BJ (cell line): ENCODE measurements around the gene CDH11. TPM values are rescaled to one million over a fixed set of nuclear protein-coding genes. Genes with fewer than 3 reads are reported as not detected.

Experiments
- CTCF ChIA-PET: fragments of 350-600 bp; formaldehyde crosslinking; extraction: SDS; loops from one replicate; lab custom pipeline; 2021; ENCODE audit warnings: antibody characterized with exemption, inconsistent platforms; lab: Yijun Ruan, JAX
- POLR2A ChIA-PET: fragments of 300-600 bp; sonication (Branson Sonifier 250); formaldehyde crosslinking; extraction: SDS; loops from one replicate; lab custom pipeline; 2021; ENCODE audit warnings: antibody characterized with exemption; lab: Charles Lee
- DNase-seq: peaks from one replicate; pipeline ENCODE4 v3.0.0-alpha.2; 2011; ENCODE audit warnings: low read depth
- H3K27me3 ChIP-seq: 2 replicates; pipeline ENCODE4 v1.6.0; 2011; ENCODE audit warnings: low read length; ENCODE audit not compliant: control insufficient read depth, insufficient read depth
- H3K36me3 ChIP-seq: 2 replicates; pipeline ENCODE4 v1.5.1; 2011; ENCODE audit warnings: low read length; ENCODE audit not compliant: control insufficient read depth, insufficient read depth
- H3K4me3 ChIP-seq: 2 replicates; pipeline ENCODE4 v1.5.1; 2011; ENCODE audit warnings: low read depth, mild to moderate bottlenecking, control low read depth, low read length
- polyA plus RNA-seq: library from polyadenylated mRNA; depleted of rRNA; stranded (reverse); fragments of >200 nt; gene quantifications from 2 replicates; pipeline ENCODE4 v1.2.3, GENCODE V29; 2011
- TF ChIP-seq, protein P1 (sequence below): IDR thresholded peaks from 2 replicates; pipeline ENCODE4 v1.5.1; 2011; ENCODE audit warnings: low read depth, mild to moderate bottlenecking, control low read depth, inconsistent platforms, low read length, moderate library complexity; ENCODE audit not compliant: insufficient read depth

CDH11 gene
- polyA plus RNA-seq, 1 experiment: 589 TPM

DNA sequence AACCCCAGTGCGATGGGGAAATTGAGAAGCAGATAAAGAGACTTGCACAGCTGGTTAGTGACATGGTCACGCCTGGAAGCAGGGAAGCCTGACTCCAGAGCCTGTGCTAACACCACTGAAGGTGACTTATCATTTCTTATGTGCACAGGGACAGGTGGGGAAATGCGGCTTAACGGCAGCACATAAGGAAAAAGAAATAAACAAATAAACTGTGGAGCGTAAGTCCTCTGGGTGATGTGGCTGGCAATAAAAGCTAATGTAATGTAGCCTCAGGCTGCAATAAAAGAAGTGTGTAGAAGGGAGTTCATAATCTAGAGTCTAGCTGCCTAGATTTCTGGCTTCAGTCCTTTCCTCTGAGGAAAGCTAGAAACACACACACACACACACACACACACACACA is 10.6 kb downstream of the CDH11 start:
- no peak overlapping the region for H3K4me3 ChIP-seq
- POLR2A ChIA-PET: interaction anchor here (0.5 kb wide), 1 partner anchor 241 kb away, joined by 3 read pairs; no protein-coding TSS in a partner anchor
- TF ChIP-seq, protein P1, sequence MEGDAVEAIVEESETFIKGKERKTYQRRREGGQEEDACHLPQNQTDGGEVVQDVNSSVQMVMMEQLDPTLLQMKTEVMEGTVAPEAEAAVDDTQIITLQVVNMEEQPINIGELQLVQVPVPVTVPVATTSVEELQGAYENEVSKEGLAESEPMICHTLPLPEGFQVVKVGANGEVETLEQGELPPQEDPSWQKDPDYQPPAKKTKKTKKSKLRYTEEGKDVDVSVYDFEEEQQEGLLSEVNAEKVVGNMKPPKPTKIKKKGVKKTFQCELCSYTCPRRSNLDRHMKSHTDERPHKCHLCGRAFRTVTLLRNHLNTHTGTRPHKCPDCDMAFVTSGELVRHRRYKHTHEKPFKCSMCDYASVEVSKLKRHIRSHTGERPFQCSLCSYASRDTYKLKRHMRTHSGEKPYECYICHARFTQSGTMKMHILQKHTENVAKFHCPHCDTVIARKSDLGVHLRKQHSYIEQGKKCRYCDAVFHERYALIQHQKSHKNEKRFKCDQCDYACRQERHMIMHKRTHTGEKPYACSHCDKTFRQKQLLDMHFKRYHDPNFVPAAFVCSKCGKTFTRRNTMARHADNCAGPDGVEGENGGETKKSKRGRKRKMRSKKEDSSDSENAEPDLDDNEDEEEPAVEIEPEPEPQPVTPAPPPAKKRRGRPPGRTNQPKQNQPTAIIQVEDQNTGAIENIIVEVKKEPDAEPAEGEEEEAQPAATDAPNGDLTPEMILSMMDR: no peak
- DNase-seq: no peak
- CTCF ChIA-PET: no interaction called here
- H3K27me3 ChIP-seq: no peaks in the 10 kb centered on the region
- H3K36me3 ChIP-seq: peaks cover 11% of the 10 kb centered on the region

DNA sequence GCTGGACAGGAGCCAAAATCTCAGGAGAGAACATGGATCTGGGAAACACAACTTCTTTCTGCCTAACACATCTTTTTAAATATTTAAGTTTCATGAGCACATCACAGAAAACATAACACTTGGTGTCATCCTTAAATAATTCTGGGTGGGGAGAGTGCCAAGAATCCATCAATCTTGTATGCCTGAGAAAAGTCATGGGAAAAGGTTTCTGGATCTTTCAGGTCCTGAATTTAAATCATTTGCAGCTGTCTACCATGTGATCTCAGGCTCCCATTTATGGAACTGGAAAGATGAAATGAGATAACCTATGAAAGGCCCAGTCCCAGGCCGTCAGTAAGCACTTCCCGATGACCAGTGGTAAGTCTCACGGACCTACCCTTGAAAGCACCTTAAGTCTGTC is 15.1 kb downstream of the CDH11 start:
- ChIA-PET CTCF (no interaction called here), POLR2A (interaction anchor here (1.3 kb wide), 1 partner anchor 10 kb away, joined by 3 read pairs; no protein-coding TSS in a partner anchor)
- no peak for DNase-seq
- Histone ChIP-seq H3K4me3 (no peak overlapping the region), H3K27me3 (no peaks in the 10 kb centered on the region), H3K36me3 (peaks cover 6% of the 10 kb centered on the region)
- TF ChIP-seq, protein P1: no peak

DNA sequence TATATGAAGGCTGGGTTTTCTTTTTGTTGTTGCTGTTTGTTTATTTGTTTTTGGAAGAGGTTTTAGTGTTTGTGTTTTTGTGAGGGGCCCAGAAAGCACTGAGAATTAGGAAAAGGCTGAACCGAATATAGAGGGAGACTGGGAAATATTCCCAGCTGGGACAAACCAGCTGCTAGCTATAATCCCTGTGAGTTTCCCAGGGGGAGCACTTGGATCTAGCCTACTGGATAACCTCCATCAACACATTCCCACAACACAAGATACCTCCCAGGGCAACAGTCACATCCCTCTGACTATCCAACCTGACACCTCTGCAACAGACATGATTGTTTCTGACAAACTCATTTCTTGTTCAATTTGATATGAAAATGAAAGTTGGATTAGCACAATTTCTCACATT is 16.7 kb downstream of the CDH11 start:
- TF ChIP-seq, protein P1: no peak
- H3K27me3 ChIP-seq: no peaks in the 10 kb centered on the region
- no peak overlapping the region for H3K4me3 ChIP-seq
- ChIA-PET CTCF (no interaction called here), POLR2A (no interaction called here)
- H3K36me3 ChIP-seq: peaks cover 6% of the 10 kb centered on the region
- no peak for DNase-seq

DNA sequence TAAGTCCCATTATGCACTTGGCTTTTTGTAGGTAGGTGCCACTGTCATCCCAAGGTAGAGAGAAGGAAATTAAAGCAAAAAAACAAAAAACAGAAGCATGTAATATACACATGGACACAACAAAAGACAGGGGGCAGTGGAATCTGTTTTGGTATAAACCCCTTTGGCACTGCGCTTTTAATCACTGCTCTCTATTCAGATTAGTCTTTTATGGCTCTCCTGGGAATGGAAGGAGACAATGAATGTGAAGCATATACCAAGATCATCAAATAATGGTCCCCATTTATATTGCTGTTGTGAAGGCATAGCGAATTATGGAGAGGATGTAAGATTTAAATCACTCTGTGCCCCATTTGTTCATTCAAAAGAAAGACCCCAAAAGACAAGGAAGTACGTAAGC is 17.4 kb downstream of the CDH11 start:
- TF ChIP-seq, protein P1: no peak
- H3K36me3 ChIP-seq: peaks cover 6% of the 10 kb centered on the region
- CTCF ChIA-PET: no interaction called here

DNA sequence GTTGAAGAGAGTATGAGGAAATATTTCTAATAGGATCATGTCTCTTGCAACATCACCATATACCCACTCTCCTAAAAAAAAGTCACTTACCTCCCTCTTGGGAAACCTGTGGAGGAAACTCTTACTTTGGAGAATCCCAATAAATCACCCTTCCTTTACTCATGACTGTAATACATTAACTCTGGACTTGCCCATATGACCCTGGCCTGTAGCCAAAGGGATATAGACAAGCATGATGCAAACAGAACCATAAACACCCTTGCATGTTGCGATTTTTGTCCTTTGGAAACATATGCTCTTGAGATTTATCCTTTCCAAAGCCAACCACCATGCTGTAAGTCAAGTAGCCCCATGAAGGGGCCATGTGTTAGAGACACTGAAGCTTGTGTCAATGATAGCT is 19.5 kb downstream of the CDH11 start:
- ChIA-PET POLR2A (no interaction called here), CTCF (no interaction called here)
- no peaks in the 10 kb centered on the region for H3K36me3 ChIP-seq
- TF ChIP-seq, protein P1: no peak
- no peak for DNase-seq
- H3K4me3 ChIP-seq: no peak overlapping the region
- H3K27me3 ChIP-seq: no peaks in the 10 kb centered on the region

More for the DNA sequence above, 17.4 kb downstream of the CDH11 start:
- no peaks in the 10 kb centered on the region for H3K27me3 ChIP-seq
- POLR2A ChIA-PET: no interaction called here
- DNase-seq: no peak
- H3K4me3 ChIP-seq: no peak overlapping the region
